Smooth muscle cell (in vitro differentiated cells): ENCODE measurements around the gene BORCS6. TPM values are rescaled to one million over a fixed set of nuclear protein-coding genes. Genes with fewer than 3 reads are reported as not detected.

Source experiments
- DNase-seq: peaks from one replicate; lab custom pipeline; 2025; ENCODE audit not compliant: unreplicated experiment; lab: John Stamatoyannopoulos, UW
- H2AFZ ChIP-seq: fragments of 200-600 bp; sonication (generic); 2 replicates; pipeline ENCODE4 v1.6.0; 2016; ENCODE audit warnings: antibody characterized with exemption, low read depth, mild to moderate bottlenecking
- H3F3A ChIP-seq: fragments of 200-600 bp; sonication (generic); 2 replicates; pipeline ENCODE4 v1.6.0; 2017; ENCODE audit warnings: antibody characterized with exemption, low read depth
- H3K27ac ChIP-seq: fragments of 200-600 bp; sonication (generic); 2 replicates; pipeline ENCODE4 v1.5.1; 2016; ENCODE audit warnings: low read depth, mild to moderate bottlenecking
- H3K27me3 ChIP-seq: fragments of 200-600 bp; sonication (generic); 2 replicates; pipeline ENCODE4 v1.6.1; 2016; ENCODE audit warnings: low read depth, mild to moderate bottlenecking
- H3K36me3 ChIP-seq: fragments of 200-600 bp; sonication (generic); 2 replicates; pipeline ENCODE4 v1.5.1; 2016; ENCODE audit warnings: low read depth
- H3K4me1 ChIP-seq: fragments of 200-600 bp; sonication (generic); 2 replicates; pipeline ENCODE4 v1.5.1; 2016; ENCODE audit warnings: low read depth
- H3K4me2 ChIP-seq: fragments of 200-600 bp; sonication (generic); 2 replicates; pipeline ENCODE4 v1.6.0; 2016; ENCODE audit warnings: mild to moderate bottlenecking
- H3K4me3 ChIP-seq: fragments of 200-600 bp; sonication (generic); 2 replicates; pipeline ENCODE4 v1.5.1; 2016; ENCODE audit warnings: mild to moderate bottlenecking
- H3K79me2 ChIP-seq: fragments of 200-600 bp; sonication (generic); 2 replicates; pipeline ENCODE4 v1.6.0; 2016; ENCODE audit warnings: low read depth, mild to moderate bottlenecking
- H3K9ac ChIP-seq: fragments of 200-600 bp; sonication (generic); 2 replicates; pipeline ENCODE4 v1.6.0; 2016; ENCODE audit warnings: low read depth
- H3K9me3 ChIP-seq: fragments of 200-600 bp; sonication (generic); replicated peaks from 2 replicates; pipeline ENCODE4 v1.5.1; 2016; ENCODE audit warnings: low read depth
- H4K20me1 ChIP-seq: fragments of 200-600 bp; sonication (generic); 2 replicates; pipeline ENCODE4 v1.6.0; 2016; ENCODE audit warnings: low read depth
- WGBS: methylation state at CpG from one replicate; pipeline ENCODE4 v1.1.7; 2016; ENCODE audit warnings: low lambda C conversion rate; 5-methylcytosine and 5-hydroxymethylcytosine counted together
- polyA plus RNA-seq: library from polyadenylated mRNA; unstranded; fragments of >200 nt; fragmentation: Nextera tagmentation; extraction: Ambion mirVana; gene quantifications from 2 replicates; pipeline ENCODE4 v1.2.1, GENCODE V29; 2016
- total RNA-seq: library from RNA; depleted of rRNA; stranded (reverse); fragments of >200 nt; gene quantifications from 2 replicates; pipeline ENCODE4 v1.2.3, GENCODE V29; 2014
- TF ChIP-seq, protein P1 (sequence below): fragments of 200-600 bp; sonication (generic); IDR thresholded peaks from 2 replicates; pipeline ENCODE4 v1.5.1; 2017; ENCODE audit warnings: borderline replicate concordance, mild to moderate bottlenecking, antibody characterized with exemption; ENCODE audit not compliant: insufficient read depth, poor library complexity, severe bottlenecking

BORCS6 gene
- total and polyA plus RNA-seq, 2 experiments from 2014 or later, result 3.2 to 6.3 TPM

DNA sequence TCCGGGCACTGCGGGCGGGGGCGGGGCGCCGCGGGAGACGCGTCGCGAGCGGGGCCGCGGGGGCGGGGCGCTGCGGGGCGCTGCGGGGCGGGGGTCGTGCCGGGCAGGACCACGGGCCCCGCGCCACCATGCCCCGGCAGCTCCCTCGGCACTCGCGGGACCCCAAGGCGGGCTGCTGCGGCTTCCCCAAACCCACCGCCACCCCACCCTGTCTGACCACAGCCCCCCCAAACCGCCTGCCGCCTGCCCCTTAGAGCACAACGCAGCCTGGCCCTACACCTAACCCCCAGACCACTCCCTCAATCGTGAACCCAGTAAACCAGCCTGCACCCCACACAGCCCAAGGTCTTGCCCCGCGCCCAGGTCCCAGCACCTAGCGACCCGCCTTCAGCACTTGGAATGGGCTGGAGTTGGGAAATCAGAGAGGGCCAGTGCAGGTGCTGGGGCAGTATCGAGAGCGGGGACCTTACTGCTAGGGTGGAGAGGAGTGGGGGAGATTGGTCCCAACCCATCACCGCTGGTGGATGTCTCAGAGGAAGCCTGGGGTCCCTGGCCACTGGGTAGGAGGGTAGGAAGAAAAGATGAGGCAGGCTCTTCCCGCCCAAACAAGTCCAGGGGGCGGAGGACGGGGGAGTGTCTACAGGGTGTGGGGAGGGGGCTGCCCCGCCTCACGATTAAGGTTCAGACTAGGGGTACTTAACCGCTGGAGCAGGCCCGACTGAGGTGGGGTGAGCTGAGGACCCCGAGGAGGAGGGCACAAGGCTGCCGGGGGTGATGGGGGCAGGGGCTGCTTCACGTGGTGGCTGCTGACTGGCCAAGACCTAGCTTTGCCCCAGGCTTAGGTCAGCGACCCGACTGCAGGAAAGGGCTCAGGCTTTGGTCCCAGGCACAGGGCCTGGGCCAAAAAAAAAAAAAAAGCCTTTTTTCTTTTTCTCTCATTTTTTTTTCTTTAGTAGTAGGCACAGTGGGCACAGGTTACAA, 26.7 kb downstream of the BORCS6 start:
- peak overlapping the region; percentile 98 for H2AFZ ChIP-seq
- H3K79me2 ChIP-seq, result peaks cover 17% of the 10 kb centered on the region
- peaks cover 13% of the 10 kb centered on the region for H4K20me1 ChIP-seq
- TF ChIP-seq, protein P1, sequence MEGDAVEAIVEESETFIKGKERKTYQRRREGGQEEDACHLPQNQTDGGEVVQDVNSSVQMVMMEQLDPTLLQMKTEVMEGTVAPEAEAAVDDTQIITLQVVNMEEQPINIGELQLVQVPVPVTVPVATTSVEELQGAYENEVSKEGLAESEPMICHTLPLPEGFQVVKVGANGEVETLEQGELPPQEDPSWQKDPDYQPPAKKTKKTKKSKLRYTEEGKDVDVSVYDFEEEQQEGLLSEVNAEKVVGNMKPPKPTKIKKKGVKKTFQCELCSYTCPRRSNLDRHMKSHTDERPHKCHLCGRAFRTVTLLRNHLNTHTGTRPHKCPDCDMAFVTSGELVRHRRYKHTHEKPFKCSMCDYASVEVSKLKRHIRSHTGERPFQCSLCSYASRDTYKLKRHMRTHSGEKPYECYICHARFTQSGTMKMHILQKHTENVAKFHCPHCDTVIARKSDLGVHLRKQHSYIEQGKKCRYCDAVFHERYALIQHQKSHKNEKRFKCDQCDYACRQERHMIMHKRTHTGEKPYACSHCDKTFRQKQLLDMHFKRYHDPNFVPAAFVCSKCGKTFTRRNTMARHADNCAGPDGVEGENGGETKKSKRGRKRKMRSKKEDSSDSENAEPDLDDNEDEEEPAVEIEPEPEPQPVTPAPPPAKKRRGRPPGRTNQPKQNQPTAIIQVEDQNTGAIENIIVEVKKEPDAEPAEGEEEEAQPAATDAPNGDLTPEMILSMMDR, result no peak
- H3F3A ChIP-seq, result peaks cover 5% of the 10 kb centered on the region
- peak overlapping the region; percentile 97 for H3K4me2 ChIP-seq
- peak overlapping the region; percentile 62 for H3K27ac ChIP-seq
- H3K4me3 ChIP-seq, result peak overlapping the region; percentile 99
- WGBS, result 5% methylated on average over 21 of the region's 55 CpGs
- H3K36me3 ChIP-seq, result no peaks in the 10 kb centered on the region
- H3K9me3 ChIP-seq, result no peaks in the 10 kb centered on the region
- no peaks in the 10 kb centered on the region for H3K27me3 ChIP-seq
- DNase-seq, result no peak
- H3K9ac ChIP-seq, result peak overlapping the region; percentile 98
- peaks cover 22% of the 10 kb centered on the region for H3K4me1 ChIP-seq

DNA sequence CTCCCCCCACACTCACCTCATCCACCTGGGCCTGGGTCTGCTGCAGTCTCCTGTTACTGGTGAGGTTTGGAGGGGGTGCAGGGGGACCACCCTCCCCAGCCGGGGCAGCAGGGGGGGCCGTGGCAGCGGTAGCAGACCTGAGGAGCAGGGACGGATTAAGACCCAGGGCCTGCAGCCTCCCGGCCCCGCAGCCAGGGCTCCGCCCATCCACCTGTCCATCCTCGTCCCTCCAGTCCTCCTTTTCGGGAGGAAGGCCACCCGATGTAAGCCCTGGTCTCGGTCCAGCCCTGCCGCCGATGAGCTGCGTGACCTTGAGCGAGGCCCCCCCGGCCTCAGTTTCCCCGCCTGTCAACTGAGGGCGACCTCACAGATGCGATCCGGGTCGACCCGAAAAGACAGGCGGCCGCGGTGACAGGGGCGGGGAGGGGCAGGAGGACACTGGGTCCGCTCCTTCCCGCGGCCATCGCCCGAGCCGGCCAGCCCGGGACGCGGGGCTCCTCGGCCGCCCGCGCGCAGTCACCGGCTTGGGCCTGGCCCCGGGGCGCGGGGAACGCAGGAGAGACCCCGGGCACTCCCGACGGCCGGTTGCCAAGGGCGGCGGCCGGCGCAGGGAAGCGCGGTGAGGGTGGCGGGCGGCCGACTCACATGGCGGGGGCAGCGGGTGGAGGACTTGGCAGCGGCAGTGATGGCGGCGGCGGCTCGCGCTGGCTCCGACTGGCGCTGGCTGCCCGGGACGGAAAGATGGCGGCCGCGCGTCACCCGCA, 27.6 kb downstream of the BORCS6 start, which contains the start of gene VAMP2:
Gene VAMP2 (minus strand): TSS at position 716 of the 764 bp plus-strand sequence. CDS start 69 bp downstream, at position 647.
- Histone ChIP-seq H3K4me1 (peaks cover 22% of the 10 kb centered on the region), H3K4me3 (peak within 1 kb of the TSS; percentile 99), H3K27ac (peak within 1 kb of the TSS; percentile 76), H3K27me3 (no peaks in the 10 kb centered on the region), H2AFZ (peak within 1 kb of the TSS; percentile 98), H3K9ac (peak within 1 kb of the TSS; percentile 98), H4K20me1 (peaks cover 13% of the 10 kb centered on the region), H3K36me3 (no peaks in the 10 kb centered on the region), H3K9me3 (no peaks in the 10 kb centered on the region), H3K79me2 (peaks cover 17% of the 10 kb centered on the region), H3K4me2 (peak within 1 kb of the TSS; percentile 99), H3F3A (peaks cover 5% of the 10 kb centered on the region)
- peak; percentile 42 for DNase-seq
- under 1% methylated on average over 48 of the region's 75 CpGs for WGBS
- TF ChIP-seq, protein P1, result no peak

DNA sequence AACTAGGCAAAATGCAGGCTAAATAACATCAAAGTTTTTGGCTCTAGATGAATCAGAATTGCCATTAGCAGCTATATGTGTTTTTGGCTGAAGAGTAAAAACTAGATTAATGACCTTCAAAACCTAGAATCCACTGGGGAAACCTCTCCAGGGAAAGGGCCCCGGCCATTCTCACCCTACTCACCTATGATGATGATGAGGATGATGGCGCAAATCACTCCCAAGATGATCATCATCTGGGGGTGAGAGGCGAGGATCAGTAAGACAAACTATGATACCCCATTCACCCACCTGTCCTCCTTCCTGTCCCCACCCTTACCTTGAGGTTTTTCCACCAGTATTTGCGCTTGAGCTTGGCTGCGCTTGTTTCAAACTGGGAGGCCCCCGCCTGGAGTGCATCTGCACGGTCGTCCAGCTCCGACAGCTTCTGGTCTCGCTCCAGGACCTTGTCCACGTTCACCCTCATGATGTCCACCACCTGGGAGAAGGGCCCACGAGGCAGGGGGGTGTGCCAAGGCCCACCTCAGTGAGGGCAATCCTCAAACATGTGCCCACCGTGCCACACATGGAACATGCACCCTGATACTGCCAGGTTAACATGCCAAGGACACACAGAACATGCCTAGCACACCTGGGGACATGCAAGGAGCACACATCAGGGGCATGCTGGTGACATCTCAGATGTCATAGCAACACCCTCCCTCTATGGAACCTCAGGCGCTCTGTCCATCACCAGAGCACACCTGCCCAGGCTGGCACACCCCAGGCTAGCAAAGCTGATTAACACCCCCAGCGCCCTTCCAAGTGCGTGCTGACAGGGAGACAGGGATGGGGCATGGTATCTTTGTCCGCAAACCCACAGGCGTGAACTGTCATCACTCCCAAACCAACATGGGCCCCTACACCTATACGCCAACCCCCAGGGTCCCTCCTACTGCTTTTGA, 28.4 kb downstream of the BORCS6 start:
- no peak for DNase-seq
- 84% methylated on average over 19 of the region's 19 CpGs for WGBS
- peaks cover 22% of the 10 kb centered on the region for H3K4me1 ChIP-seq
- peak overlapping the region; percentile 99 for H3K4me2 ChIP-seq
- H2AFZ ChIP-seq, result no peak overlapping the region
- H3F3A ChIP-seq, result peaks cover 5% of the 10 kb centered on the region
- H3K36me3 ChIP-seq, result no peaks in the 10 kb centered on the region
- TF ChIP-seq, protein P1, result no peak
- peaks cover 13% of the 10 kb centered on the region for H4K20me1 ChIP-seq
- peaks cover 17% of the 10 kb centered on the region for H3K79me2 ChIP-seq
- H3K9me3 ChIP-seq, result no peaks in the 10 kb centered on the region
- H3K27me3 ChIP-seq, result no peaks in the 10 kb centered on the region
- peak overlapping the region; percentile 76 for H3K27ac ChIP-seq
- H3K9ac ChIP-seq, result peak overlapping the region; percentile 98
- peak overlapping the region; percentile 99 for H3K4me3 ChIP-seq
